Activated CD4-positive, alpha-beta memory T cell treated with anti-CD3 and anti-CD28 coated beads for 36 hours (primary cell): ENCODE results near the gene AJUBA. TPM values are rescaled to one million over a fixed set of nuclear protein-coding genes. Genes with fewer than 3 reads are reported as not detected.

Experiments
- CTCF ChIA-PET: fragments of 350-600 bp; sonication (Branson Sonifier 250); formaldehyde crosslinking; loops from one replicate; lab custom pipeline; 2021; ENCODE audit warnings: antibody characterized with exemption, inconsistent platforms; lab: Charles Lee
- POLR2A ChIA-PET: fragments of 350-600 bp; sonication (Branson Sonifier 250); formaldehyde crosslinking; loops from one replicate; lab custom pipeline; 2021; ENCODE audit warnings: antibody characterized with exemption; lab: Charles Lee
- DNase-seq: peaks from one replicate; pipeline ENCODE4 v3.0.0-alpha.2; 2020
- H3K27ac Mint-ChIP-seq: one replicate; pipeline ENCODE4 v1.8.0; 2021; ENCODE audit warnings: mixed read lengths
- H3K27me3 Mint-ChIP-seq: one replicate; pipeline ENCODE4 v1.8.0; 2021; ENCODE audit warnings: mixed read lengths
- H3K36me3 Mint-ChIP-seq: one replicate; pipeline ENCODE4 v1.8.0; 2021; ENCODE audit warnings: mixed read lengths
- H3K4me1 Mint-ChIP-seq: one replicate; pipeline ENCODE4 v1.8.0; 2021; ENCODE audit warnings: low read depth, mixed read lengths
- H3K4me3 Mint-ChIP-seq: one replicate; pipeline ENCODE4 v1.8.0; 2021; ENCODE audit warnings: mild to moderate bottlenecking, mixed read lengths
- H3K9me3 Mint-ChIP-seq: one replicate; pipeline ENCODE4 v1.8.0; 2021; ENCODE audit warnings: mixed read lengths
- intact Hi-C: fragments of 100-400 bp; cut with micrococcal nuclease; formaldehyde crosslinking; loops from one replicate; pipeline ENCODE4 v1.15.1; 2023
- total RNA-seq, 2 experiments: library from RNA; stranded (reverse); gene quantifications; one replicate each; pipeline ENCODE4 v1.2.3, GENCODE V29; 2021

The AJUBA gene
- total RNA-seq, 2 experiments from 2014 or later = 1.5 to 1.7 TPM

GRCh38 chr14:22981090-22981875 is 1.1 kb downstream of the AJUBA start:
- ChIA-PET CTCF (interaction anchor here (1.2 to 18.3 kb wide), 12 partner anchors 7 to 425 kb away, joined by 5 to 839 read pairs (median 12); partner anchors contain the start of genes CDH24, HAUS4 and PRMT5), POLR2A (interaction anchor here (0.7 to 1.4 kb wide), 3 partner anchors 26 to 1134 kb away, joined by 3 read pairs; partner anchors contain the start of genes ACIN1 and C14orf119)
- Mint-ChIP-seq H3K4me1 (peaks cover 6% of the 10 kb centered on the region), H3K36me3 (no peaks in the 10 kb centered on the region), H3K4me3 (peak overlapping the region; percentile 25), H3K27ac (no peak overlapping the region), H3K9me3 (no peaks in the 10 kb centered on the region), H3K27me3 (no peaks in the 10 kb centered on the region)
- intact Hi-C loops = loop anchor here (5.0 to 10.0 kb wide), 2 partner anchors 159 to 204 kb away; partner anchors contain the start of gene SLC7A8
- DNase-seq = peak; percentile 29

- no peaks in the 10 kb centered on the region for H3K9me3 Mint-ChIP-seq
- intact Hi-C loops = loop anchor here (5.0 to 10.0 kb wide), 2 partner anchors 158 to 204 kb away; partner anchors contain the start of gene SLC7A8
- H3K4me3 Mint-ChIP-seq = peak overlapping the region; percentile 25
- ChIA-PET CTCF (interaction anchor here (0.6 to 18.3 kb wide), 7 partner anchors 6 to 96 kb away, joined by 7 to 839 read pairs (median 30); partner anchors contain the start of genes CDH24 and PRMT5), POLR2A (no interaction called here)
- H3K36me3 Mint-ChIP-seq = no peaks in the 10 kb centered on the region
- DNase-seq = peak; percentile 40
- no peaks in the 10 kb centered on the region for H3K27me3 Mint-ChIP-seq
- peaks cover 6% of the 10 kb centered on the region for H3K4me1 Mint-ChIP-seq
- H3K27ac Mint-ChIP-seq = no peak overlapping the region
Measured at GRCh38 chr14:22980672-22981089, 1.7 kb downstream of the AJUBA start.

GRCh38 chr14:22979748-22980392 is 2.5 kb downstream of the AJUBA start:
- POLR2A ChIA-PET = no interaction called here
- Mint-ChIP-seq H3K9me3 (no peaks in the 10 kb centered on the region), H3K4me1 (peaks cover 6% of the 10 kb centered on the region), H3K27ac (no peak overlapping the region), H3K27me3 (no peaks in the 10 kb centered on the region), H3K36me3 (no peaks in the 10 kb centered on the region), H3K4me3 (peak overlapping the region; percentile 10)
- CTCF ChIA-PET = interaction anchor here (0.6 to 7.9 kb wide), 4 partner anchors 6 to 50 kb away, joined by 7 to 201 read pairs (median 32); partner anchors contain the start of gene PRMT5
- intact Hi-C loops = loop anchor here (5.0 to 10.0 kb wide), 2 partner anchors 158 to 205 kb away; partner anchors contain the start of gene SLC7A8
- no peak for DNase-seq

GRCh38 chr14:22978981-22979671 is 3.2 kb downstream of the AJUBA start:
- Mint-ChIP-seq H3K36me3 (no peaks in the 10 kb centered on the region), H3K9me3 (no peaks in the 10 kb centered on the region), H3K27me3 (no peaks in the 10 kb centered on the region), H3K4me3 (no peak overlapping the region), H3K27ac (no peak overlapping the region), H3K4me1 (peaks cover 6% of the 10 kb centered on the region)
- ChIA-PET CTCF (interaction anchor here (7.4 kb wide), 1 partner anchor 79 kb away, joined by 129 read pairs; the partner anchor contains the start of gene CDH24), POLR2A (interaction anchor here (0.6 kb wide), 1 partner anchor 418 kb away, joined by 3 read pairs; no protein-coding TSS in a partner anchor)
- no peak for DNase-seq
- intact Hi-C loops = no loop called here

GRCh38 chr14:22978487-22978837 is 3.9 kb downstream of the AJUBA start:
- Mint-ChIP-seq H3K9me3 (no peaks in the 10 kb centered on the region), H3K27ac (no peak overlapping the region), H3K4me3 (no peak overlapping the region), H3K27me3 (no peaks in the 10 kb centered on the region), H3K36me3 (no peaks in the 10 kb centered on the region), H3K4me1 (peaks cover 6% of the 10 kb centered on the region)
- CTCF ChIA-PET = interaction anchor here (1.6 to 8.5 kb wide), 4 partner anchors 6 to 142 kb away, joined by 3 to 201 read pairs (median 70); partner anchors contain the start of genes AJUBA and CDH24
- POLR2A ChIA-PET = interaction anchor here (0.6 kb wide), 1 partner anchor 417 kb away, joined by 3 read pairs; no protein-coding TSS in a partner anchor
- intact Hi-C loops = no loop called here
- DNase-seq = no peak

- Mint-ChIP-seq H3K27ac (no peak overlapping the region), H3K4me3 (no peak overlapping the region), H3K9me3 (no peaks in the 10 kb centered on the region), H3K36me3 (no peaks in the 10 kb centered on the region), H3K27me3 (no peaks in the 10 kb centered on the region), H3K4me1 (peaks cover 6% of the 10 kb centered on the region)
- ChIA-PET POLR2A (no interaction called here), CTCF (interaction anchor here (1.1 to 8.5 kb wide), 6 partner anchors 6 to 143 kb away, joined by 3 to 201 read pairs (median 8); partner anchors contain the start of genes AJUBA and CDH24)
- DNase-seq = no peak
- intact Hi-C loops = no loop called here
Measured at GRCh38 chr14:22977684-22978486, 4.5 kb downstream of the AJUBA start.

GRCh38 chr14:22977434-22977683 is 5.0 kb downstream of the AJUBA start:
- intact Hi-C loops = no loop called here
- Mint-ChIP-seq H3K9me3 (no peaks in the 10 kb centered on the region), H3K27ac (no peak overlapping the region), H3K27me3 (no peaks in the 10 kb centered on the region), H3K4me3 (no peak overlapping the region), H3K4me1 (peaks cover 6% of the 10 kb centered on the region), H3K36me3 (no peaks in the 10 kb centered on the region)
- CTCF ChIA-PET = interaction anchor here (1.1 to 8.5 kb wide), 7 partner anchors 7 to 143 kb away, joined by 3 to 201 read pairs (median 5); partner anchors contain the start of genes AJUBA and CDH24
- DNase-seq = no peak
- POLR2A ChIA-PET = no interaction called here

- Mint-ChIP-seq H3K4me3 (no peak overlapping the region), H3K27ac (no peak overlapping the region), H3K36me3 (no peaks in the 10 kb centered on the region), H3K27me3 (no peaks in the 10 kb centered on the region), H3K9me3 (no peaks in the 10 kb centered on the region), H3K4me1 (peaks cover 6% of the 10 kb centered on the region)
- intact Hi-C loops = no loop called here
- DNase-seq = no peak
- ChIA-PET CTCF (interaction anchor here (1.1 to 8.5 kb wide), 7 partner anchors 7 to 144 kb away, joined by 3 to 201 read pairs (median 5); partner anchors contain the start of genes AJUBA and CDH24), POLR2A (no interaction called here)
Measured at GRCh38 chr14:22976620-22977433, 5.5 kb downstream of the AJUBA start.

- Mint-ChIP-seq H3K36me3 (no peaks in the 10 kb centered on the region), H3K4me1 (peaks cover 1% of the 10 kb centered on the region), H3K4me3 (no peak overlapping the region), H3K27ac (no peak overlapping the region), H3K27me3 (no peaks in the 10 kb centered on the region), H3K9me3 (no peaks in the 10 kb centered on the region)
- ChIA-PET CTCF (interaction anchor here (0.7 to 8.5 kb wide), 8 partner anchors 9 to 94 kb away, joined by 3 to 201 read pairs (median 8); partner anchors contain the start of genes AJUBA, CDH24 and HAUS4), POLR2A (no interaction called here)
- DNase-seq = no peak
- intact Hi-C loops = no loop called here
Measured at GRCh38 chr14:22974530-22975313, 7.6 kb downstream of the AJUBA start.
